Astrocyte of the spinal cord (primary cell): ENCODE measurements around the gene ATG4A.

Source experiments
- DNase-seq: peaks from one replicate; pipeline ENCODE4 v3.0.0; 2011; ENCODE audit warnings: low read depth, low spot score
- H3K4me3 ChIP-seq: 2 replicates; pipeline ENCODE4 v1.5.1; 2011; ENCODE audit warnings: low read depth, mild to moderate bottlenecking, low read length, moderate library complexity
- CTCF ChIP-seq: IDR thresholded peaks from 2 replicates; pipeline ENCODE4 v1.5.1; 2012; ENCODE audit warnings: low read depth, mild to moderate bottlenecking, low read length, inconsistent platforms
- in situ Hi-C: cut with HindIII; loops from 2 replicates; pipeline ENCODE4 v1.10.0; 2017; ENCODE audit warnings: low sequenced_read_pairs

The ATG4A gene

DNA sequence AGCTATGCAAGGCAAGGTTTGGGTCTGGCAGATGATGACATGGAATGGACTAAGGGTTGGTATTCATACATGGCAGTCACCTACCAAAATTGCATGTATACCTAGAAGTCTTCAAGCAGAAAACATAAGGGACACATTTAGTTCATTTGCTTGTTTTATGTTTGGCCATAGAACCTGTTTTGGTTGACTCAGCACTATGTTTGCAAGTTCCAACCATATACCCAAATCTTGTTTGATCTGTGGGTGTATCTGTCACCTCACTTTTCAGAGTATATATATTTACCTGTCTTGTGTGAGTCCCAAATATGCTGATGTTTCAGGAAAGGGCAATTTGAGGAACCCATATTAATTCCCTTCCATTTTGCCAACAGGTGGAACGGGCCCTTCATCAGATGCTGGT lies 39.3 kb downstream of the ATG4A start:
- no peak overlapping the region for H3K4me3 ChIP-seq
- in situ Hi-C loops, result no loop called here
- no peak for TF ChIP-seq CTCF
- DNase-seq, result no peak

- in situ Hi-C loops, result no loop called here
- no peak for TF ChIP-seq CTCF
- peak; percentile 19 for DNase-seq
- H3K4me3 ChIP-seq, result no peak overlapping the region
Measured at GRCh38 chrX:108131471-108131870, 39.9 kb downstream of the ATG4A start.

DNA sequence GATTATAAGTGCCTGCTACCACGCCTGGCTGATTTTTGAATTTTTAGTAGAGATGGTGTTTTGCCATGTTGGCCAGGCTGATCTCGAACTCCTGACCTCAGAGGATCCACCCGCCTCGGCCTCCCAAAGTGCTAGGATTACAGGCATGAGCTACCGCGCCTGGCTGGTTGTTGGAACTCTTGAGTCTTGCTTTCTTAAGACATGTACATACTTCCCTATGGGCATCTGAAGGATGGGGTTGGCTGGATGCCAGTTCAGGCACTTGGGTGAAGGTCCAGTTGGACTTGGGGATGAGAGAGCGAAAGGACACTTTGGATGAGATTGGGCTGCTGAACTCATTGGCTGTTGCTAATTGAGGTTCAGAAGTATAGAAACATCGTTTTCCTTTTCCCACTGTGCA lies 40.5 kb downstream of the ATG4A start:
- H3K4me3 ChIP-seq, result no peak overlapping the region
- in situ Hi-C loops, result no loop called here
- TF ChIP-seq CTCF, result no peak
- DNase-seq, result no peak

DNA sequence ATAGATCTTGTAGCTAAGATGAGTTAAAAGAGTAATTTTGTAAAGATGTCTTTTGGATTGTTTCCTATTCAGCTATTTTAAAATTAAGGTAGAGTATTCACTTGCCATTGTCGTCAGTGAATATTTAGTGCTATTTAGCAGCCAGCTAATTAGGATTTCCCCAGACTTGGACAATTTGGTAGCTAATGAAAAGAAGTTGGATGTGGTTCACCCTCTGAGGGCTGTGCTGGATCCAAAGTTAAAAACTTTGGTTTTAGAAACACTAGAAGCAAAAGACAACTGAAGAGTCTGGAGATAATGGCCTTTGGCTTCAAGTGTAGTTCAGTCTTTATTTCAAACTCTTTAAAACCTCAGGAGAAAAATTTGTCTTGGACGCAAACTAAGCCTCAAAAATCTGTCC lies 41.3 kb downstream of the ATG4A start:
- no peak for DNase-seq
- no peak for TF ChIP-seq CTCF
- no peak overlapping the region for H3K4me3 ChIP-seq
- in situ Hi-C loops, result no loop called here

DNA sequence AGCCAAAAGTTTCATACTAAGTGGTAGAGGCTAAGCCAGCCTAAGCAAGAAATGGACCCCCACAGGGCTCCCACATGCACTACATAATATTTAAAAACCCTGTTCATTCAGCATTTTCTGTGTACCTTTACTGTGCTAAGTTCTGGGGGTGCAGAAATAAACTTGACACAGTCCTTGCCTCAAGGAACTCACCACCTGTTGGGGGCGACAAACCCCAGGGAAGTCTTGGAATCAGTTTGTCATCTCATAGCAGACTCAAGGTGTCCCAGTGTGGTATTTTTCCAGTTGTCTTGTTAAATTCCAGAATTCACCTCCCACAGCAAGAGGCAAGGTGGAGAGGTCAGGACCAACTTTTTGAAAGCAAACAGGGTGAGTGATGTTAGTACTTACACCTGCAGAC lies 43.1 kb downstream of the ATG4A start:
- no peak overlapping the region for H3K4me3 ChIP-seq
- TF ChIP-seq CTCF, result no peak
- in situ Hi-C loops, result no loop called here
- DNase-seq, result no peak

- no peak for DNase-seq
- TF ChIP-seq CTCF, result peak; percentile 51
- in situ Hi-C loops, result no loop called here
- no peak overlapping the region for H3K4me3 ChIP-seq
Measured at GRCh38 chrX:108138814-108139702, 47.5 kb downstream of the ATG4A start.
